Measurements from ENCODE around the gene TMEM151B.
"Not testable (repeated sequence)": the region's sequence is repeated elsewhere in the genome, so short reads cannot be mapped to it uniquely, and the experiment has no call there.

The TMEM151B gene

DNA sequence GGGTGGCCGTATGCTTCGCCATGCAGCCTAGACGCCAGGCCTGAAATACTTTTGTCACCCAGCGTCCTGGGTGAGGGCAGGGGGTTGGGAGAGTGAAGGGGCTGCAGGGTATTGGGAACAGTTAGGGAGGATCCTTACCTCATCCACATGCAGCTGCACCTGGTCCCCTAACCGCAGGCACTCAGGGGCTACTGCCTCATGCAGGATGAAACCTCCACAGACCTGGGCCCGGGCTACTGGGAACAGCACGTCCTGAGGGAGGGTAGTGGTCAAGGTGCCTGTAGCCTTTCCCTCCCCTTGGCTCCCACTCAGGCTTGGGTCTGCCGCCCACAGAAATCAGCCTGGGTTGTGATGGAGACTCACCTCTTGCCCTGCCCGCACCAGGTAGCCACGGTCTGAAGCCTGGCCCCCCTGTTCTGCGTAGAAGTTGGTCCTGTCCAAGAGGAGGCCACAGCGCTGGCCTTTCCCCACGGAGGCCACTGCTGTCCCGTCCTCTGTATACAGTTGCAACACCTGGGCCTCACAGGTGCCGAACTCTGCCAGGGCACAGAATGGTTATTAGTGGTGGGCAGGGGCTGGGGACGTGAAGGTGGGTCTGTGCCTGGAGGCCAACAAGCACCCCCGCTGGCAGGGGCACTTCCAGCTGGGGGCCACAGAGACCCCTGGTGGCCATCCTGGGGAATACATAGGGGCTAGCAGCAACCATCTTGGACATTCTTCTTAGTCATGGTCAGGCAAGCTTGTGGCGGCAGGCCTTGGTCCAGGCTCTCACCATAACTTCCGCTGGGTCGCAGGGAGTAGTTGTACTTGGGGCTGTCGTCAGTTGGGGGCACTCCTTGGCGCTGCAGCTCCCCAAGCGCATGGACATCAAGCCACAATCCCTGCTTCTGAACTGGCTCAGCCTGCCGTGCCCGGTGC, 34.3 kb downstream of the TMEM151B start:
- peak; percentile 29 for DNase-seq (ENCODE audit: low spot score)

DNA sequence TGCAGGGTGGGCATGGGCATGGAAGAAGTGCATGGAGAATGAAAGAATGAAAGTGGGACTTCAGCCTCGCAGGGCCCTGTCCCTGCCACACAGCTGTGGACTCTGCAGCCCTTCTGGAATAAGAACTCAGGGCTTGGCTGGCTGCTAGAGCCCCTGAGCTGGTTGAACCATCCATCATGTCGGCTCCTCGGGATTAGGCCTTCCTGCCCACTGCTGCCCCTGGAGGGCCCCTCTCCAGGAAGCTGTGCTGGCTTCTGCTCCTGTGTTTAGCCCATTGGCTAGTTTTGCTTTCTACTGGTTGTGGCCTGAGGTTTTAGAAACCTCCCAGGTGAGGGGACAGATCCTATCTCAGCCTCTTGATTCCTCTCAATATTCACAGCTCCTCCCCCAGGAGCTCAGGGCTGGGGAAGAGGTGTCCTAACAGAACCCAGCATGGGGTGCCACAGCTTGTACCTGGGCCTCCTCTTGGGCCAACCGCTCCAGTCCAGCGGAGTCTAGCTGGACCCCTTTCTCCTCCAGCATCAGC, 35.0 kb downstream of the TMEM151B start:
- no peak for DNase-seq (ENCODE audit: low spot score)

DNA sequence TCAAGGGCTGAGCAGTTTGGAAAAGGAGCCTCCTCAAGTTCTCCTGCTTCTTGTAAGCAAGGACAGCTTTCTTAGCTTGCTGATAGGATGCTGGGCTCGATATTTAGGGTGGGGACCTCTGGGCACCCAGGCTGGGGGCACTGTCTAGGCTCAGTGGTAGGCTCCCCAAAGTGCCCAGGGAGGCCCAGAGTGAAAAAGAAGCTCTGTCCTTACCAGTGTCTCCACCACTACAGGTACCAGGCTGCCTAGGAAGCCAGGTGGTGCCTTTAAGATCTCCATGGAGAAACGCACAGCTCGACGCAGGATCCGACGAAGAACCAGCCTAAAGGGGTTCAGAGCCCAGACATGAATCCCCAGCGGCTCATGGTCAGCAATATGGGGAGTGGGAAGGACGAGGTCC, 36.5 kb downstream of the TMEM151B start:
- no peak for DNase-seq (ENCODE audit: low spot score)

DNA sequence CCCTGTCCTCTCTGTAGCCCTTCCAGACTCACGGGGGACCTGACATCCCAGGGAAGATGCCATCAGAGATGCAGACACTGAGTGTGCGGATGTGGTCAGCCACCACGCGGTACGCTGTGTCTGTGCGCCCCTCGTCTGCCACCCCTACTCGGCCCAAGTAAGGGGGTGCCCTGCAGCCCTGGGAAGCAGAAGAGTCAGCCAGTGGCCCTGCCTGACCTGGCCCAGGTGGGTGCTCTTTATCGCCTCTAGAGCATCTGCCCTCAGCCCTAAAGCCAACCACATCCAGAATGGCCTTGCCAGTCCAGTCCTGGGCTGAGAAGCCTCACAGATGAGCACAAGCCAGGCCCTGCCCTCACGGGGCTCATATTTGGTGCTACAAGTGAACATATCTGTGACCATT, 37.0 kb downstream of the TMEM151B start:
- no peak for DNase-seq (ENCODE audit: low spot score)

DNA sequence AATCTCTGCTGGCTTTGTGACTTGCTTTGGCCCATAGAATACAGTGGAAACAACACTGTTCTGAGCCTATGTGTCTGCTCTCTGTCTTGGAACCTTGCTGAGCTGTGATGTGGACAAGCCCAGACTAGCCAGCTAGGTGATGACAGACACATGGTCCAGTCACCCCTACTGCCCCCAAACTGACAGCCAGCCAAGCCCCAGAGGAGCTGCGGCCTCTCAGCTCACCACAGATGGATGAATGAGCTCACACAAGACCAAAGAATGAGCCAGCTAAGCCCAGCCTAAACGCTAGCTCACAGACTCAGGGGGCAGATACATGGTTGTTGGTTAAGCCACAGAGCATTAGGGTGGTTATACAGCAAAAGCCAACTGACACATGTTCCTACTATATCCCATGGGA, 38.8 kb downstream of the TMEM151B start:
- DNase-seq (ENCODE audit: low spot score), result no peak

DNA sequence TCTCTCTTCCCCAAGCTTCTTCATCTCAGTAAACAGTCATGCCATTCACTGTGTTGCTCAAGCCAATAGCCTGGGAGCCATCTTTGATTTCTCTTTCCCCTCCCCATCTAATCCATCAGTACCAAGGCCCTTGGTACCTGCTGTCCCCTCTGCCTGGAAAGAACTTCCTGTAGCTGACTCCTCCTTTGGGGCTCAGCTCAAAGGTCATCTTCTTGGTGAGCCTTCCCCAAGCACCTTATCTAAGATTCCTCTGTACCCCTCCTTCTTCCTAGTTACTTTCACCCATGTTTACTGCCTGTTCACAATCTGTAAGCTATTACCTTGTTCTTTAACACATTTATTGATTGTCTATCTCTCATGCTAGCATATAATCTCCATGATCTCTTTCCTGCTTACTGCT, 39.4 kb downstream of the TMEM151B start:
- DNase-seq (ENCODE audit: low spot score), result no peak

DNA sequence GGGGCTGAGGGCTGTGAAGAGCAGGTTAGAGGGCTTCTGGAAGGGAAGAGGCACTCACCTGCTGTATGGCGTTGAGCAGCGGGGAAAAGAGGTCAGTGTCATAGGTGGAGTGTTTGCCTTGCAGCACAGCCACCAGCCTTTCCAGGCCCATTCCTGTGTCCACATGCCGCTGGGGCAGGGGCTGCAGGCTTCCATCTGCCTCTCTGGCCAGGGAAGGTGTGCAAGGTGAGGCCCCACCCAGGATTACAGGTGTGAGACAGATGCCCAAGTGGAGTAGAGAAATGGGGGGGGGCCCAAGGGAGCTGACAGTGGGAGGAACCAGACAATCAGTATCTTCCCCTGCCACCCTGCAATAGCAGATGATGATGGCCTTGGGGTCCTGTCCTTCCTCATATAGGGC, 40.0 kb downstream of the TMEM151B start:
- DNase-seq (ENCODE audit: low spot score), result no peak

DNA sequence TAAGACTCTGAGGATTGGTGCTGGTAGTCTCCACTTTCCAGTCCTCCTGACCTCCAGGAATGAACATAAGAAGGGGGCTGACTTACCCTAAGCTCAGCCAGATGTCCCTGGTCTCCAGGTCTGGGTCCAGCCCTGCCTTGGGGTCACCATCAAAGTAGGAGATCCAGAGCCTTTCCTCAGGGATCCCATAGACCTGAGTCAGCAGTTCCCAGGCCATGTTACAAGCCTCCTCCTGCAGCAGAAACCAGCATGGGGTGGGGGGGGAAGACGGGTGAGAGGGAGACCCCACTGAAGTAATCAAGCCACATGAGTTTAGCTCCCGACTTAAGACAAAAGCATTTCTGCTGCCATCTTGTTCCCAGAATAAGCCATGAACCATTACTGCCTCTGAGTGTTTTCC, 41.1 kb downstream of the TMEM151B start:
- no peak for DNase-seq (ENCODE audit: low spot score)

DNA sequence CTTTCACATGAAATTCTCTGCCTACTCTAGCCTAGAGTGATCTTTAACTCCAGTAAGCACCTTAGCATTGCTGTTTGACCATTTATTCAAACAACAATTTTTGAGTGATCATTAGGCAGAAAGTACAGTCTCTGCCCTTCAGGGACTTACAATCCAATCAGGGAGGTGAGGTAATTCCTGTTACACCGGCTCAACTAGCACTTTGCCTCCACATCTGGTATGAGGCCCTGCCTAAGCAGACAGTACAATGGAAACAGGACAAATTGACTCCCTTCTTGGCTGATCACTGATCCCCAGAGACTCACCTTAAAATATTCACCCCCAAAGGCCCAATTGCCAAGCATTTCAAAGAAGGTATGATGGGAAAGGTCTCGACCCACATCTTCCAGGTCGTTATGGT, 41.5 kb downstream of the TMEM151B start:
- DNase-seq (ENCODE audit: low spot score), result no peak

DNA sequence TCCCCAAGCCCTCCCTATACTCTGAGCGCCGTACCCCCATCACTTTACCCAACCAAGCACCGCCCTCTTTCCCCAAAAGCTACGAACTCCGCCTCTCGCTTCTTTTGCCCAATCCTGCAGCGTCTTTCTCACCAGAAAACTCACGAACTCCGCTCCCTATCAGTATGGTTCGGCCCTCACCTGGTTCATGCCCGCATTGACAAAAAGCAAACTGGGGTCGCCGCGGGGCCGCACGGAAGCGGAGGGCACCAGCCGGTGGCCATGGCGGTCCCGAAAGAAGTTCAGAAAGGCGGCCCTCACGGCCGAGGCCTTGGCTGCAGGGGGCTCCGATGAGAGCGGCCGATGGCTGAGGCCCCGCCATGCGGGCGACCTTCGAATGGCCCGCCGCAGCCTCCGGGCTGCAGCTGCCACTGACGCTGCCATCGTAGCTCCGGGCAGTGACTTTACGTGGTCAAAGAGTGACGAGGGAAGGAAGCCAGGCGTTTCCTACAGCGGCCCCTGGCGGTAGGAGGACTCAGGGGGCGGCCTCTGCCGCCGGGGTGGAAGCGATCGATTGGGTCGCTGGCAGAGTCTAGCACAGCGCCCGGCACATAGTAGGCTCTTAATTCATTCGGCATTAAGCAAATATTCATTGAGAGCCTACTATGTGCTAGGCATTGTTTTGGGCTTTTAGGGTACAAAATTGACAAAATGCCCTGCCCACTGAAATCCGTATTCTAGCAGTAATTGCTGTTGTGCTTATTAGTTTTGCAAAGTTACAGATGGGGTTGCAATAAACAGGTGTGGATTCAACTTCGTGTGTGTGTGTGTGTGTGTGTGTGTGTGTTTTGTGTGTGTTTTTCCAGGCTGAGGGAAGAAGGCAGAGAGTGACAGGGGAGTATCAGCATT, 42.9 kb downstream of the TMEM151B start, which contains the start of gene AARS2:
Gene AARS2 (minus strand): TSS at position 447 of the 888 bp plus-strand sequence. CDS start 24 bp downstream, at position 423.
- peak; percentile 79 for DNase-seq (ENCODE audit: low spot score)

DNA sequence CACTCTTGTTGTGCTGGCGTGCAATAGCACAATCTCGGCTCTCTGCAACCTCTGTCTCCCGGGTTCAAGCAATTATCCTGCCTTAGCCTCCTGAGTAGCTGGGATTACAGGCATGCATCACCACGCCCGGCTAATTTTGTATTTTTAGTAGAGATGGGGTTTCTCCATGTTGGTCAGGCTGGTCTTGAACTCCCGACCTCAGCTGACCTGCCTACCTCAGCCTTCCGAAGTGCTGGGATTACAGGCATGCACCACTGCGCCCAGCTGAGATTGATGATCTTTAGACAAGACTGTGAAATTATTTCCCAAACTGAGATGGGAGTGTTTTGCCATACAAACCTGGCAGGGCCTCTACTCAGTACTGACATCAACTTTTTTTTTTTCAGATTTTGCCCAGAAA, 44.4 kb downstream of the TMEM151B start:
- not testable (repeated sequence) for DNase-seq (ENCODE audit: low spot score)

DNA sequence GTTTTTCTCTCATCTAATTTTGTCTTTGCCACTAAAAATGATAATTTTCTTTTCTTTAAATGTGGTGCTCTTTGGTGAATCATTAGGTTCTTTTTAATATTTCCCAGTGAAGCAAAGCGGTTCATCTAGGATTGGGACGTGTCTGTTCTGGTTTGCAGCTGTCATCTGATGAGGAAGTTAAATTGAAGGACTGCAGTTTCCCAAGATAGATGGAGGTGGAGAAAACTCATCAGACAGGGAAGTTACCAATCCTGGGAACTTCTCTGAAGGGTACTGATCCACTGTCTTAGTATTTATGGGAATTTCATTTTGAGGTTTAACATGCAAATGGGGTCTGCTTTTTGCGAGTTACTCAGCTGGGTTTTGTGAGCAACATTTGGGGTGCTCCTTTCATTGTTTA, 45.3 kb downstream of the TMEM151B start:
- no peak for DNase-seq (ENCODE audit: low spot score)

DNA sequence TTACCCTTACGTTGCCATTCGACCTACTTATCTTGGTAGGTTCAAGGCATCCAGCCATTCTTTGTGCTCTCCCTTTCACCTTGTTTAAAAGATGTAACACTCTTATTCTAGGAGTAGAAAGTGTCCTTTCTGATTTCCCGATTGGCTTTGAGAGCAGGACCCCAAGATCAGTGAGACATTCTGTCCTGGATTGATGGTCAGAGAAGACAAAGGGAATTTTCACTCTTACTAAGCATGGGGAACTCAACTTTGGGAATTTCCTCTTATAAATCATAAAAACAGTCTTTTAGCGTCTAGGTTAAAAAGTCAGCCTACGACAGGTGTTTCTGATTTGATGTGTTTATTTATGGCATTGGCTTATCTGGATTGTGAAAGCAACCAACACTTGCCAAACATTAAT, 45.7 kb downstream of the TMEM151B start:
- no peak for DNase-seq (ENCODE audit: low spot score)

DNA sequence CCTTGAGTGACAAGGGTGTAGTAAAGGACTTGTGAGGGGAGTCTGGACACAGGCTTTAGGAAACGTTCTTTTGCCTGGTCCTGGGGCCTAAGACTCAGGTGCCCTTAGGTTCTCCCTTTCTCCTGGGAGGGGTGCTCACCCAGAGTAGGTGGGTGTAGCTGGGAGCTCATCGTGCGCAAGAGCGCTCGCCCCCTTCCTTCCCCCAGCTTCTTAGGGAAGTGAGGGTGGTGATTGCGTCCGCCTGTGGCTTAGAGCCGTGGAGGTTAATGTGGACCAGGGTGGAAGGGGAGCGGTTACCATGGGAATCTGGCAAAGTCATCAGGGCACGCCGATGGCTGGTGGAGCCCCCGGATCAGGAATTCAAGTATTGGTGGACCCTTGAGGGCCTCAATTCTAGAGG, 46.2 kb downstream of the TMEM151B start:
- DNase-seq (ENCODE audit: low spot score), result no peak

DNA sequence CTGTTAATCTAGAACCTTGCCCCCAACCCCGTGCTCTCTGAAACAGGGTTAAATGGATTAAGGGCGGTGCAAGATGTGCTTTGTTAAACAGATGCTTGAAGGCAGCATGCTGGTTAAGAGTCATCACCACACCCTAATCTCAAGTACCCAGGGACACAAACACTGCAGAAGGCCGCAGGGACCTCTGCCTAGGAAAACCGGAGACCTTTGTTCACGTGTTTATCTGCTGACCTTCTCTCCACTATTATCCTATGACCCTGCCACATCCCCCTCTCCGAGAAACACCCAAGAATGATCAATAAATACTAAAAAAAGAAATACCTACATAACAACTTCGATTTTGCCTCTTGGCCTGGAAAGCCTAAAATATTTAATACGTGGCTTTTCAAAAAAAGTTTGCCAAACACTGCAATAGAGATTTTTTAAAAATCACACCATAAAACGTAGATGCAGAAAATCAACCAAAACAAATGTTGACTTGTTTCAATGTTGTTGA, 46.9 kb downstream of the TMEM151B start:
- DNase-seq (ENCODE audit: low spot score), result not testable (repeated sequence)

DNA sequence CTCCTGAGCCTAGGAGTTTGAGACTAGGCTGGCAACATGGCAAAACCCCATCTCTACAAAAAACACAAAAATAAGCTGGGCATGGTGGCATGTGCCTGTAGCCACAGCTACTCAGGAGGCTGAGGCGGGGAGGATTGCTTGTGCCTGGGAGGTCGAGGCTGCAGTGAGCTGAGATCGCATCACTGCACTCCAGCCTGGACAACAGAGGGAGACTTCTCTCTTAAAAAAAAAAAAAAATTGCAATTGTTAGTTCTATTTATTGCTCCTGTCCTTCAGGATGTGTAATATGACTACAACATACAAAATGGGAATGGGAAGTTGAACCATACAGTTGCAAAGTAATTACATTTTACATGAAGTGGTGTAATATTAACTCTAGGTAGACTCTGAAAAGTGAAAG, 51.0 kb downstream of the TMEM151B start:
- DNase-seq (ENCODE audit: low spot score), result no peak

DNA sequence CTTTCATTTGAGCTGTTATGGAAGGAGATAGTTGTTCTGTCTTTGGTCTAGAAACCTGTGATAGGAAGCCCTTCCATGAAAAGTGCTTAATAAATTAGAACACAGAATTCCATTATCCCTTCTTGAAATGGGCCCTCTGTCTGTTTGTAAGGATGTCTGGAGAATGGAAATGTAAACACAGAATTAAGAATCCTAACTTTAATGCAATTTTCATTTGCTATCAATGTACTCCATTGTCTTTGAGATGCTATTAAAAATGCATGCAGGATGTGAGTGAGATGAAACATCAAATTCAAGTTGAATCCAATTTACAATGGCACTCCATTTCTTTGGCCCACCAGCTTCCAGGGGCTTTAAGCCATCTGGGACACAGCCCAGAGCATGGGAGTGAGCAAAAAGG, 56.8 kb downstream of the TMEM151B start:
- DNase-seq (ENCODE audit: low spot score), result no peak

DNA sequence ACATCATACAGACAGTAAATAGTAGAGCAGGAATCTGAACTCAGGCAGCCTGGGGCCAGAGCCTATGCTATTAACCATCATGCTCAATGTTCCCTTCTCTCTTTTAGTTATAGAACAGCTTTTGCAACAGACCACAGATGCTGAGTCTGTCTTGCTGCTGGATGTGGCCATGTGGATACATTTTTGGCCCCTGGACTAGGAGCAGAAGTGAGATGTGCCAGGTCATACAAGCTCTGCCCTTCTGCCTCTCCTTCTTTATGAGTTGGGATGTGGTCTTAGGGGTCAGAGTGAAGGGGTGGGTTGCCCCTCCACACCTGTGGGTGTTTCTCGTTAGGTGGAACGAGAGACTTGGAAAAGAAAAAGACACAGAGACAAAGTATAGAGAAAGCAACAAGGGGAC, 57.5 kb downstream of the TMEM151B start:
- no peak for DNase-seq (ENCODE audit: low spot score)

DNA sequence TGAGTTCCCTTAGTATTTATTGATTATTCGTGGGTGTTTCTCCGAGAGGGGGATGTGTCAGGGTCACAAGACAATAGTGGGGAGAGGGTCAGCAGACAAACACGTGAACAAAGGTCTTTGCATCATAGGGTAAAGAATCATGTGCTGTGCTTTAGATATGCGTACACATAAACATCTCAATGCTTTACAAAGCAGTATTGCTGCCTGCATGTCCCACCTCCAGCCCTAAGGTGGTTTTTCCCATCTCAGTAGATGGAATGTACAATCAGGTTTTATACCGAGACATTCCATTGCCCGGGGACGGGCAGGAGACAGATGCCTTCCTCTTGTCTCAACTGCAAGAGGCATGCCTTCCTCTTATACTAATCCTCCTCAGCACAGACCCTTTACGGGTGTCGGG, 58.0 kb downstream of the TMEM151B start:
- DNase-seq (ENCODE audit: low spot score), result not testable (repeated sequence)

DNA sequence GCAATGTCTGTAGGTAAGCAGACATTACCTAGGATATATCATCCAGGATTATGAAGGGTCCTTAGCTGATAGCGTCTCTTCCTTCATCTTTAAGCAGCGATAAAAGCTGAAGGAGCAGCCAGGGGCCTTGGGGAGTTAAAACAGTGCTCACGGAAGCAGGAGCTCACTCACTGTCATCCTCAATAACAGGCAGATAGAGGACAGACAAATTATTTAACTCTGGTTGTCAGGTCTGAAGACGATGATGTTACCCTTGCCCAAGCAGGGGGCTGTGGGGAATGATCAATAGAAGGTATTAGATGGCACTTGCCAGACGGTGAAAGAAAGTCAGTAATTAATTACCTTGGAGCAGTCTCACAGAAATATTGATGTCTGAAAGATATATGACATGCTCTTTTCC, 59.6 kb downstream of the TMEM151B start:
- no peak for DNase-seq (ENCODE audit: low spot score)

DNA sequence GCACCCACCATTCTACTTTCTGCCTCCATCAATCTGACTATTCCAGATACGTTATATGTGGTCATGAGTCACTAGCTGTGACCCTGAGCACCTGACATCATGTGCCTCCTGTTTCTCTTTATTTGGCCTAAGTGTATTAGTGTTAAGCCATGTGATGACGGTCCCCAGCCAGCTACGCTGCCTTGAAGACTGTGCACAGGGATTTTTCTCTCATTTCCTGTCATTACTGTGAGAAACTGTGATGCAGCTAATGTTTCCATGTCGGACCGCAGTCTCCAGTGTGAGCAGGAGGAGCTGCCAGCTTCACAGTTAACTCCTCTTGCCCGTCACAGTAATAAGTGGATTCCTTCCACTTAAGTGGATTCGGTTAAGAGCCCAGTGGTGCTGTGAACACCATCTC, 62.3 kb downstream of the TMEM151B start:
- DNase-seq (ENCODE audit: low spot score), result no peak

DNA sequence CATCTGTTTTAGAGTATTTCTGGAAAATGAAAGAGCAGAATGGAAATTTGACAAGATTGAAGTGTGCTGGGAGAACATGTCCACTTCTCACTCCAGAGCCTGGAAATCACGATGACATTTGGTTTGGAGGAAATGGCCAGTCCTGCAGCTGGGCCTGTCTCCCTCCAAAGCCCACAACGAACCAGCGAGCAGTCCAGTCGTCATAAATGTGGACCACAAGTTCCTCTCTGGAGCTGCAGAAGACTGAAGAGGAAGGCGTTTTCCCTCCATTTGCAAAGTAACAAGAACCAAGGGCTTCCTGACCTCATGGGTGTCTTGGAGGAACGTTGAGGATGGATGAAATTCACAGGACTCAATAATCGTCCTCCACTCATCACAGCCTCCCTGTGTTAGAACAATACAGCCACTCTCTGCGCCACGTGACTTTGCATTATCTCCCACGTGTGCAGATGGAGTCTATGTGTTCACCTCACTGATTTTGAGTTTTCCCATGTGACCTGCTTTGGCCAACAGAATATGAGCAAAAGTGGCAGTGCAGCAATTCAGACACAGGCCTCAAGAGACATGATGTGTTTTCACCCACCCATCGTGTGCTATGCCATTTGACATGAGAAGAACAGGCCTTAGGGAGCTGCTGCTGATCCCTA, 63.1 kb downstream of the TMEM151B start:
- DNase-seq (ENCODE audit: low spot score), result no peak
